Adrenal gland (tissue), 12 donors: ENCODE measurements around the gene CDCA7. TPM values are rescaled to one million over a fixed set of nuclear protein-coding genes. Genes with fewer than 3 reads are reported as not detected.

Experiments used
- DNase-seq, 7 donors: peaks; one replicate each; pipeline ENCODE4 v3.0.0-alpha.2; 2019 to 2020
- H3K27ac ChIP-seq, 5 donors: fragments of 200-600 bp; sonication (generic) in 4 of 5; 1 replicate in 3 of 5; 2 replicates in 2 of 5; pipeline versions ENCODE4 v1.5.1 to v1.8.0; 2016 to 2020; ENCODE audit warnings: mild to moderate bottlenecking in 1 of 5
- H3K27me3 ChIP-seq: fragments of 200-600 bp; 2 replicates; pipeline ENCODE4 v1.8.0; 2021
- H3K36me3 ChIP-seq, 2 donors: fragments of 200-600 bp; replicated peaks in 1 of 2; 1 replicate in 1 of 2; 2 replicates in 1 of 2; pipeline versions ENCODE4 v1.5.1 to v1.8.0; 2018 to 2022
- H3K4me1 ChIP-seq, 2 donors: fragments of 200-600 bp; replicated peaks in 1 of 2; 1 replicate in 1 of 2; 2 replicates in 1 of 2; pipeline versions ENCODE4 v1.5.1 to v1.8.0; 2018 to 2021
- H3K4me3 ChIP-seq, 4 donors: fragments of 200-600 bp; sonication (generic) in 3 of 4; one replicate each; pipeline ENCODE4 v1.5.1; 2016 to 2018
- H3K9me3 ChIP-seq, 3 donors: fragments of 200-600 bp; sonication (generic) in 1 of 3; replicated peaks in 1 of 3; 1 replicate in 2 of 3; 2 replicates in 1 of 3; pipeline versions ENCODE4 v1.5.1 to v1.8.0; 2016 to 2021
- CTCF ChIP-seq, 6 experiments: fragments of 450-650 bp in 4 of 6; fragments of 200-600 bp in 2 of 6; sonication (generic) in 1 of 6; IDR thresholded peaks; 1 replicate in 5 of 6; 2 replicates in 1 of 6; pipeline versions ENCODE4 v1.5.1 to v1.8.0; 2016 to 2021; ENCODE audit warnings: antibody characterized with exemption in 6 of 6, mild to moderate bottlenecking in 2 of 6, moderate library complexity in 1 of 6
- POLR2A ChIP-seq, 2 donors: fragments of 450-650 bp; IDR thresholded peaks; one replicate each; pipeline ENCODE4 v1.6.1; 2017; ENCODE audit warnings: antibody characterized with exemption in 2 of 2, mild to moderate bottlenecking in 2 of 2, moderate library complexity in 1 of 2
- WGBS, 4 donors: extraction: QIAGEN DNeasy Blood & Tissue Kit in 2 of 4; methylation state at CpG; one replicate each; pipeline versions ENCODE4 v1.1.5 to v1.1.7; 2013 to 2017; 5-methylcytosine and 5-hydroxymethylcytosine counted together
- intact Hi-C, 2 donors: fragments of 100-400 bp; cut with DNase I; formaldehyde crosslinking; loops; one replicate each; pipeline versions ENCODE4 v1.14.1 to v1.15.0; 2022 to 2023
- polyA plus RNA-seq, 3 donors: library from polyadenylated mRNA; stranded (reverse); fragments of 200-250 nt in 2 of 3; fragments of 350-450 nt in 1 of 3; fragmentation: Illumina TruSeq in 1 of 3; extraction: RNeasy Lipid Tissue Mini Kit (QIAGEN cat#74804) in 1 of 3; gene quantifications; one replicate each; pipeline ENCODE4 v1.2.3, GENCODE V29; 2013 to 2014
- total RNA-seq, 9 donors: library from RNA; depleted of rRNA in 4 of 9; stranded (reverse); fragments of >200 nt in 4 of 9; fragments of 120-200 nt in 1 of 9; fragmentation: NEBNext Ultra II Directional in 1 of 9; extraction: Animal tissue kit (Norgen Biotek cat#: 25700) in 1 of 9; gene quantifications; one replicate each; pipeline versions ENCODE4 v1.1.0 to v1.2.4, GENCODE V29; 2013 to 2023
- donor health status: healthy with polysubstance abuse.
- donor health status: Bipolar disorder and iron deficiency.
- donor health status: DM: yes; HTN: yes; CAD: no.
- donor health status: DM: no; HTN: no; CAD: no.
- donor health status: DM: no; HTN: no; CAD: no.
- donor health status: DM: yes; HTN: yes; CAD: no.

The CDCA7 gene
- total and polyA plus RNA-seq, 12 donors: 0.14 to 4.4 (median 0.61) TPM; not detected in 1

DNA sequence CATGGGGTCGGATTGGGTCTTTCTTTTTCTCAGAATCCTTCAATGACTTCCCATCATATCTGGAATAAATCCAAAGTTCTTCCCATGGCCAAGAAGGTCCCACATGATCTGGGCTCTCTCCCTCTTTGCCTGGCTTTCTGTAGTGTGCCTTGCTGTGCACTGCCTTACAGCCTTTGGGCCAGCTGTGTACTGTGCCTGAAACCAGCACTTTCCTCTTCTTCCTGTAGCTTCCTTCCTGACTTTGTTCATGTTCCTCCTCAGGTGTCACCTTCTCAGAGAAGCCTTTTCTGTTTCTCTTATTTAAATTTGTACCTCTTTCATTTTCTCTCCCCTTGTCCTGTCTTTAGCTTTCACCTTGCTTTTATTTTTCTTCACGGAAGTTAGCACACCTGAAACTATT is 4.3 kb upstream of the CDCA7 start:
- peaks cover 29% of the 10 kb centered on the region for H3K27me3 ChIP-seq
- intact Hi-C loops: no loop called here
- no peak for DNase-seq
- H3K36me3 ChIP-seq: no peaks in the 10 kb centered on the region
- TF ChIP-seq POLR2A (IDR thresholded peaks at IDR 0.05) (no peak), CTCF (IDR thresholded peaks at IDR 0.05) (no peak)
- peaks cover 0 to 10% of the 10 kb centered on the region in 2 donors for H3K4me1 ChIP-seq
- H3K9me3 ChIP-seq: no peaks in the 10 kb centered on the region
- no peak overlapping the region for H3K27ac ChIP-seq
- 62 to 71% (median 66%) methylated on average over 2 of the region's 2 CpGs for WGBS, 4 donors
- no peak overlapping the region for H3K4me3 ChIP-seq

DNA sequence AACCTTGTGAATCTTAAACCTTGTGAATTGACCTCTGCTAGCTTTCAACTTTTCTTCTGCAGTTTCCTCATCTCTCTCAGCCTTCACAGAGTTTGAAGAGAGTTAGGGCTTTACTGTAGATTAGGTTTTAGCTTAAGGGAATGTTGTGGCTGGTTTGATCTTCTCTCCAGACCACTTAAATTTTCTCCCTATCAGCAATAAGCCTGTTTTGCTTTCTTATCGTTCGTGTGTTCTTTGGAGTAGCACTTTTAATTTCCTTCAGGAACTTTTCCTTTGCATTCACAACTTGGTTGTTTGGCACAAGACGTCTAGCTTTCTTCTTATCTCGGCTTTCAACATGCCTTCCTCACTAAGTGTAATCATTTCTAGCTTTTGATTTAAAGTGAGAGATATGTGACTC is 2.8 kb upstream of the CDCA7 start:
- peaks cover 38% of the 10 kb centered on the region for H3K27me3 ChIP-seq
- no peak for TF ChIP-seq POLR2A (IDR thresholded peaks at IDR 0.05)
- no peak for TF ChIP-seq CTCF (IDR thresholded peaks at IDR 0.05)
- peaks cover 0 to 10% of the 10 kb centered on the region in 2 donors for H3K4me1 ChIP-seq
- no peaks in the 10 kb centered on the region for H3K36me3 ChIP-seq
- H3K4me3 ChIP-seq: no peak overlapping the region
- intact Hi-C loops: no loop called here
- H3K9me3 ChIP-seq: no peaks in the 10 kb centered on the region
- WGBS, 4 donors: 59 to 68% (median 67%) methylated on average over 4 of the region's 4 CpGs
- H3K27ac ChIP-seq: no peak overlapping the region
- DNase-seq: no peak

DNA sequence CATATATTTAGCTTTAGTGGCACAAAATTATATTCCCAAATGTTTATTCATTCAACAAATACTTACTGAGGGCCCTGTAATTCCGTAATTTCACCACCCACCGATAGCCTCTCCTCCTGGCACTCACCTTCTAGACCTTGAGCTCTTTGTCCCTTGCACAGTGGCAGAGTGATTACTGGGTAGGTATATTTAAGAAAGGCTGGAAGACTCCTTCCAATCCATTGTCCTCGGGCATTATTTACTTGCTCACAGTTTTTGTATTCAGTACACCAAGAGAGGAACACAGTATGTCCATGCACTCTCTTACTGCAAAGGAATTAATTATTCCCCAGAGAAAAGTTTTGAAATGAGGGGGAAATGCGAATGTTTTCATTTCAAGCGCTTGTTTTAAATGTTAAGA is 1.1 kb upstream of the CDCA7 start:
- peaks cover 0 to 10% of the 10 kb centered on the region in 2 donors for H3K4me1 ChIP-seq
- no peaks in the 10 kb centered on the region for H3K36me3 ChIP-seq
- WGBS, 4 donors: 51 to 64% (median 56%) methylated on average over 5 of the region's 5 CpGs
- no peak overlapping the region for H3K4me3 ChIP-seq
- intact Hi-C loops: no loop called here
- peaks cover 38% of the 10 kb centered on the region for H3K27me3 ChIP-seq
- no peak overlapping the region for H3K27ac ChIP-seq
- DNase-seq: no peak
- no peak for TF ChIP-seq POLR2A (IDR thresholded peaks at IDR 0.05)
- no peak for TF ChIP-seq CTCF (IDR thresholded peaks at IDR 0.05)
- no peaks in the 10 kb centered on the region for H3K9me3 ChIP-seq

- Histone ChIP-seq H3K27ac (no peak overlapping the region), H3K27me3 (peaks cover 38% of the 10 kb centered on the region), H3K9me3 (no peaks in the 10 kb centered on the region), H3K36me3 (no peaks in the 10 kb centered on the region), H3K4me3 (peak overlapping the region in 1 of 4 donors; percentile 57), H3K4me1 (peaks cover 0 to 10% of the 10 kb centered on the region in 2 donors)
- intact Hi-C loops: no loop called here
- WGBS, 4 donors: 4 to 9% (median 6%) methylated on average over 16 to 19 of the region's 19 CpGs
- TF ChIP-seq CTCF (IDR thresholded peaks at IDR 0.05) (no peak), POLR2A (IDR thresholded peaks at IDR 0.05) (no peak)
- no peak for DNase-seq
These were observed 545 bp upstream of the CDCA7 start for GRCh38 chr2:173354073-173354581.
